Panc1 (cell line): ENCODE measurements around the gene VPS13A. TPM values are rescaled to one million over a fixed set of nuclear protein-coding genes. Genes with fewer than 3 reads are reported as not detected.

Source experiments
- ATAC-seq: fragments of 200-7000 bp; cut with Tn5 transposase; 2 replicates; pipeline ENCODE4 v1.9.1; 2020; ENCODE audit warnings: mild to moderate bottlenecking, moderate library complexity
- BruUV-seq: library from RNA; stranded (reverse); fragments of 400-500 nt; replicated peaks from 2 replicates; lab custom pipeline; 2021; lab: Mats Ljungman, UMichigan
- CTCF ChIA-PET: fragments of 300-600 bp; sonication (Branson Sonifier 250); formaldehyde crosslinking; loops from one replicate; lab custom pipeline; 2022; ENCODE audit warnings: antibody characterized with exemption; lab: Charles Lee
- POLR2A ChIA-PET: fragments of 300-600 bp; sonication (Branson Sonifier 250); formaldehyde crosslinking; loops from one replicate; lab custom pipeline; 2022; ENCODE audit warnings: antibody characterized with exemption; lab: Charles Lee
- DNase-seq: peaks from one replicate; pipeline ENCODE4 v3.0.0-alpha.2; 2010; ENCODE audit warnings: low read depth, low spot score
- H3K27ac ChIP-seq: 2 replicates; pipeline ENCODE4 v1.5.1; 2011; ENCODE audit warnings: mild to moderate bottlenecking, low read length, inconsistent platforms
- H3K27me3 ChIP-seq: fragments of 200-500 bp; sonication (Bioruptor generic); 2 replicates; pipeline ENCODE4 v1.6.0; 2014; ENCODE audit warnings: low read length, inconsistent platforms; ENCODE audit not compliant: control insufficient read depth, insufficient read depth
- H3K36me3 ChIP-seq: fragments of 200-500 bp; sonication (Bioruptor generic); 2 replicates; pipeline ENCODE4 v1.5.1; 2014; ENCODE audit warnings: inconsistent platforms, mild to moderate bottlenecking, low read length, moderate library complexity; ENCODE audit not compliant: control insufficient read depth, insufficient read depth
- H3K4me1 ChIP-seq: 2 replicates; pipeline ENCODE4 v1.5.1; 2011; ENCODE audit warnings: inconsistent platforms, mild to moderate bottlenecking, low read length, moderate library complexity; ENCODE audit not compliant: control insufficient read depth, insufficient read depth
- H3K4me3 ChIP-seq, 2 experiments: 2 replicates each; pipeline ENCODE4 v1.5.1; 2011 to 2012; ENCODE audit warnings: low read depth in 2 of 2, low read length in 2 of 2, mild to moderate bottlenecking in 2 of 2, inconsistent platforms in 1 of 2, moderate library complexity in 1 of 2
- H3K9me3 ChIP-seq: fragments of 200-500 bp; sonication (Bioruptor generic); 2 replicates; pipeline ENCODE4 v1.5.1; 2014; ENCODE audit warnings: low read depth, mild to moderate bottlenecking, inconsistent platforms, low read length, moderate library complexity; ENCODE audit not compliant: control insufficient read depth, insufficient read depth
- CTCF ChIP-seq: fragments of 450-650 bp; IDR thresholded peaks from 2 replicates; pipeline ENCODE4 v1.5.1; 2017; ENCODE audit warnings: mild to moderate bottlenecking
- POLR2AphosphoS5 ChIP-seq: IDR thresholded peaks from 2 replicates; pipeline ENCODE4 v1.6.1; 2012; ENCODE audit warnings: mild to moderate bottlenecking, low read depth, low read length, moderate library complexity
- SIN3A ChIP-seq: IDR thresholded peaks from 2 replicates; pipeline ENCODE4 v1.6.1; 2012; ENCODE audit warnings: low read depth, mild to moderate bottlenecking, low read length, moderate library complexity, borderline replicate concordance; ENCODE audit not compliant: insufficient read depth
- TCF7L2 ChIP-seq: IDR thresholded peaks from 2 replicates; pipeline ENCODE4 v1.6.1; 2011; ENCODE audit warnings: mild to moderate bottlenecking, low read depth, low read length, inconsistent platforms
- in situ Hi-C: cut with HindIII; loops from 2 replicates; pipeline ENCODE4 v1.10.0; 2016; ENCODE audit warnings: low sequenced_read_pairs, low pct_unique_long_range_greater_than_20kb
- intact Hi-C: fragments of 100-400 bp; cut with micrococcal nuclease; formaldehyde crosslinking; loops from one replicate; pipeline ENCODE4 v1.10.0; 2022; ENCODE audit not compliant: unreplicated experiment
- total RNA-seq: library from RNA; stranded (reverse); gene quantifications from one replicate; pipeline ENCODE4 v1.2.1, GENCODE V29; 2021; ENCODE audit not compliant: unreplicated experiment
- TF ChIP-seq, protein P1 (sequence below), 2 experiments: IDR thresholded peaks; 2 replicates each; pipeline ENCODE4 v1.6.1; 2011 to 2012; ENCODE audit warnings: low read depth in 2 of 2, control low read depth in 1 of 2, low read length in 1 of 2, mild to moderate bottlenecking in 1 of 2, moderate library complexity in 1 of 2; ENCODE audit not compliant: insufficient read depth in 1 of 2

Gene VPS13A
- total RNA-seq, 1 experiment from 2014 or later, result 26.1 TPM

- DNase-seq (no peak), ATAC-seq (no peak)
- no peaks in the 10 kb centered on the region for H3K4me1 ChIP-seq
- in situ Hi-C loops (no loop called here), intact Hi-C loops (no loop called here)
- BruUV-seq, result no TSS peak
- no peaks in the 10 kb centered on the region for H3K36me3 ChIP-seq
- TF ChIP-seq CTCF, result no peak
- TF ChIP-seq POLR2AphosphoS5, result no peak
- no peak for TF ChIP-seq SIN3A
- no peak for TF ChIP-seq TCF7L2
- TF ChIP-seq, protein P1, sequence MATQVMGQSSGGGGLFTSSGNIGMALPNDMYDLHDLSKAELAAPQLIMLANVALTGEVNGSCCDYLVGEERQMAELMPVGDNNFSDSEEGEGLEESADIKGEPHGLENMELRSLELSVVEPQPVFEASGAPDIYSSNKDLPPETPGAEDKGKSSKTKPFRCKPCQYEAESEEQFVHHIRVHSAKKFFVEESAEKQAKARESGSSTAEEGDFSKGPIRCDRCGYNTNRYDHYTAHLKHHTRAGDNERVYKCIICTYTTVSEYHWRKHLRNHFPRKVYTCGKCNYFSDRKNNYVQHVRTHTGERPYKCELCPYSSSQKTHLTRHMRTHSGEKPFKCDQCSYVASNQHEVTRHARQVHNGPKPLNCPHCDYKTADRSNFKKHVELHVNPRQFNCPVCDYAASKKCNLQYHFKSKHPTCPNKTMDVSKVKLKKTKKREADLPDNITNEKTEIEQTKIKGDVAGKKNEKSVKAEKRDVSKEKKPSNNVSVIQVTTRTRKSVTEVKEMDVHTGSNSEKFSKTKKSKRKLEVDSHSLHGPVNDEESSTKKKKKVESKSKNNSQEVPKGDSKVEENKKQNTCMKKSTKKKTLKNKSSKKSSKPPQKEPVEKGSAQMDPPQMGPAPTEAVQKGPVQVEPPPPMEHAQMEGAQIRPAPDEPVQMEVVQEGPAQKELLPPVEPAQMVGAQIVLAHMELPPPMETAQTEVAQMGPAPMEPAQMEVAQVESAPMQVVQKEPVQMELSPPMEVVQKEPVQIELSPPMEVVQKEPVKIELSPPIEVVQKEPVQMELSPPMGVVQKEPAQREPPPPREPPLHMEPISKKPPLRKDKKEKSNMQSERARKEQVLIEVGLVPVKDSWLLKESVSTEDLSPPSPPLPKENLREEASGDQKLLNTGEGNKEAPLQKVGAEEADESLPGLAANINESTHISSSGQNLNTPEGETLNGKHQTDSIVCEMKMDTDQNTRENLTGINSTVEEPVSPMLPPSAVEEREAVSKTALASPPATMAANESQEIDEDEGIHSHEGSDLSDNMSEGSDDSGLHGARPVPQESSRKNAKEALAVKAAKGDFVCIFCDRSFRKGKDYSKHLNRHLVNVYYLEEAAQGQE (IDR thresholded peaks at IDR 0.05; ENCODE audit: insufficient read depth in 1 of 2, low read depth in 2 of 2, low read length in 1 of 2), result no peak
- POLR2A ChIA-PET, result no interaction called here
- no peak overlapping the region for H3K4me3 ChIP-seq
- H3K27ac ChIP-seq, result no peak overlapping the region
- H3K27me3 ChIP-seq, result 0 out of 2 replicates have a peak, but pooled peaks cover 2% of the 10 kb centered on the region
- H3K9me3 ChIP-seq, result no peaks in the 10 kb centered on the region
- CTCF ChIA-PET, result no interaction called here
Observed at GRCh38 chr9:77161966-77162365, 15.4 kb upstream of the VPS13A start.

- POLR2A ChIA-PET, result interaction anchor here (0.7 kb wide), 1 partner anchor 151 kb away, joined by 8 read pairs; no protein-coding TSS in a partner anchor
- no peaks in the 10 kb centered on the region for H3K36me3 ChIP-seq
- H3K9me3 ChIP-seq, result no peaks in the 10 kb centered on the region
- 0 out of 2 replicates have a peak, but pooled peaks cover 1% of the 10 kb centered on the region for H3K27me3 ChIP-seq
- no peak overlapping the region for H3K4me3 ChIP-seq
- CTCF ChIA-PET, result no interaction called here
- BruUV-seq, result no TSS peak
- no peaks in the 10 kb centered on the region for H3K4me1 ChIP-seq
- in situ Hi-C loops (no loop called here), intact Hi-C loops (no loop called here)
- DNase-seq (no peak), ATAC-seq (no peak)
- H3K27ac ChIP-seq, result no peak overlapping the region
- no peak for TF ChIP-seq TCF7L2
- TF ChIP-seq, protein P1 (IDR thresholded peaks at IDR 0.05; ENCODE audit: insufficient read depth in 1 of 2, low read depth in 2 of 2, low read length in 1 of 2), result no peak
- TF ChIP-seq CTCF, result no peak
- TF ChIP-seq POLR2AphosphoS5, result no peak
- TF ChIP-seq SIN3A, result no peak
Observed at GRCh38 chr9:77162366-77162765, 15.0 kb upstream of the VPS13A start.
